ENCODE results near the gene IGFL4.

The IGFL4 gene

GRCh38 chr19:46035986-46036743, 4.6 kb downstream of the IGFL4 start:
- TF ChIP-seq CTCF (IDR thresholded peaks at IDR 0.05) = no peak

GRCh38 chr19:46035546-46035945, 5.3 kb downstream of the IGFL4 start:
- TF ChIP-seq CTCF (IDR thresholded peaks at IDR 0.05) = no peak

- no peak for TF ChIP-seq CTCF (IDR thresholded peaks at IDR 0.05)
These were observed 7.4 kb downstream of the IGFL4 start for GRCh38 chr19:46033401-46033800.

- no peak for TF ChIP-seq CTCF (IDR thresholded peaks at IDR 0.05)
These were observed 8.2 kb downstream of the IGFL4 start for GRCh38 chr19:46032597-46033025.

- TF ChIP-seq CTCF (IDR thresholded peaks at IDR 0.05) = no peak
These were observed 8.8 kb downstream of the IGFL4 start for GRCh38 chr19:46031781-46032596.

GRCh38 chr19:46030812-46031550, 9.8 kb downstream of the IGFL4 start:
- no peak for TF ChIP-seq CTCF (IDR thresholded peaks at IDR 0.05)

- no peak for TF ChIP-seq CTCF (IDR thresholded peaks at IDR 0.05)
These were observed 15.0 kb downstream of the IGFL4 start for GRCh38 chr19:46025835-46026234.
